ENCODE results near the gene HIRIP3.

DNA sequence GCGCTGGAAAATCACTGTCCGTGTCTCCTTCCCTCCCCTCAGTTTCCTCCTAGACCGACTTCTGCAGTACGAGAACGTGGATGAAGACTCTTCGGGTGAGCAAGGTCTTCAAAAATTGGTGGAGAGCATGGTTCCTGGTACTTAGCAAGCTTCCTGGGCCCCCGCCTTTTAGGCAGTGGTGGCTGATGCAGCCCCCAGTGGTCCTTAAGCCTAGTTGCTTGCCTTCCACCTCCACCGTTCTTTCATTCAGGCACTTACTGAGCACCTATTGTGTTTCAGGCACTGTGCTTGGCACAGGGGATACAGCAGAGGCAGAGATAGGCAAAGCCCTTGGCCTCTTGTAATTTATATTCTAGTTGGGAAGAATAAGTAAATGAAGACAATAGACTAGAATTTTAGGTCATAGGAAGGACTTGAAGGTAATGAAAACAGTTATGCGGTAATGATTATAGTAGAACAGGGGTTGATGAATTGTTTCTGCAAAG is 1.4 kb upstream of the HIRIP3 start:
- TF ChIP-seq, protein P1, sequence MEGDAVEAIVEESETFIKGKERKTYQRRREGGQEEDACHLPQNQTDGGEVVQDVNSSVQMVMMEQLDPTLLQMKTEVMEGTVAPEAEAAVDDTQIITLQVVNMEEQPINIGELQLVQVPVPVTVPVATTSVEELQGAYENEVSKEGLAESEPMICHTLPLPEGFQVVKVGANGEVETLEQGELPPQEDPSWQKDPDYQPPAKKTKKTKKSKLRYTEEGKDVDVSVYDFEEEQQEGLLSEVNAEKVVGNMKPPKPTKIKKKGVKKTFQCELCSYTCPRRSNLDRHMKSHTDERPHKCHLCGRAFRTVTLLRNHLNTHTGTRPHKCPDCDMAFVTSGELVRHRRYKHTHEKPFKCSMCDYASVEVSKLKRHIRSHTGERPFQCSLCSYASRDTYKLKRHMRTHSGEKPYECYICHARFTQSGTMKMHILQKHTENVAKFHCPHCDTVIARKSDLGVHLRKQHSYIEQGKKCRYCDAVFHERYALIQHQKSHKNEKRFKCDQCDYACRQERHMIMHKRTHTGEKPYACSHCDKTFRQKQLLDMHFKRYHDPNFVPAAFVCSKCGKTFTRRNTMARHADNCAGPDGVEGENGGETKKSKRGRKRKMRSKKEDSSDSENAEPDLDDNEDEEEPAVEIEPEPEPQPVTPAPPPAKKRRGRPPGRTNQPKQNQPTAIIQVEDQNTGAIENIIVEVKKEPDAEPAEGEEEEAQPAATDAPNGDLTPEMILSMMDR (IDR thresholded peaks at IDR 0.05) = no peak
- TF ChIP-seq, protein P2, sequence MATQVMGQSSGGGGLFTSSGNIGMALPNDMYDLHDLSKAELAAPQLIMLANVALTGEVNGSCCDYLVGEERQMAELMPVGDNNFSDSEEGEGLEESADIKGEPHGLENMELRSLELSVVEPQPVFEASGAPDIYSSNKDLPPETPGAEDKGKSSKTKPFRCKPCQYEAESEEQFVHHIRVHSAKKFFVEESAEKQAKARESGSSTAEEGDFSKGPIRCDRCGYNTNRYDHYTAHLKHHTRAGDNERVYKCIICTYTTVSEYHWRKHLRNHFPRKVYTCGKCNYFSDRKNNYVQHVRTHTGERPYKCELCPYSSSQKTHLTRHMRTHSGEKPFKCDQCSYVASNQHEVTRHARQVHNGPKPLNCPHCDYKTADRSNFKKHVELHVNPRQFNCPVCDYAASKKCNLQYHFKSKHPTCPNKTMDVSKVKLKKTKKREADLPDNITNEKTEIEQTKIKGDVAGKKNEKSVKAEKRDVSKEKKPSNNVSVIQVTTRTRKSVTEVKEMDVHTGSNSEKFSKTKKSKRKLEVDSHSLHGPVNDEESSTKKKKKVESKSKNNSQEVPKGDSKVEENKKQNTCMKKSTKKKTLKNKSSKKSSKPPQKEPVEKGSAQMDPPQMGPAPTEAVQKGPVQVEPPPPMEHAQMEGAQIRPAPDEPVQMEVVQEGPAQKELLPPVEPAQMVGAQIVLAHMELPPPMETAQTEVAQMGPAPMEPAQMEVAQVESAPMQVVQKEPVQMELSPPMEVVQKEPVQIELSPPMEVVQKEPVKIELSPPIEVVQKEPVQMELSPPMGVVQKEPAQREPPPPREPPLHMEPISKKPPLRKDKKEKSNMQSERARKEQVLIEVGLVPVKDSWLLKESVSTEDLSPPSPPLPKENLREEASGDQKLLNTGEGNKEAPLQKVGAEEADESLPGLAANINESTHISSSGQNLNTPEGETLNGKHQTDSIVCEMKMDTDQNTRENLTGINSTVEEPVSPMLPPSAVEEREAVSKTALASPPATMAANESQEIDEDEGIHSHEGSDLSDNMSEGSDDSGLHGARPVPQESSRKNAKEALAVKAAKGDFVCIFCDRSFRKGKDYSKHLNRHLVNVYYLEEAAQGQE (IDR thresholded peaks at IDR 0.05; ENCODE audit: insufficient read depth in 1 of 2, low read depth in 2 of 2, low read length in 1 of 2) = no peak
- no peak for TF ChIP-seq SIN3A (IDR thresholded peaks at IDR 0.05; ENCODE audit: borderline replicate concordance, insufficient read depth, low read depth, low read length)

All from Panc1 (cell line).